NCI-H2029 (cell line): ENCODE results near the gene CCDC142.

ENCODE experiments used
- DNase-seq: peaks from one replicate; lab custom pipeline; 2025; lab: John Stamatoyannopoulos, UW

The CCDC142 gene

DNA sequence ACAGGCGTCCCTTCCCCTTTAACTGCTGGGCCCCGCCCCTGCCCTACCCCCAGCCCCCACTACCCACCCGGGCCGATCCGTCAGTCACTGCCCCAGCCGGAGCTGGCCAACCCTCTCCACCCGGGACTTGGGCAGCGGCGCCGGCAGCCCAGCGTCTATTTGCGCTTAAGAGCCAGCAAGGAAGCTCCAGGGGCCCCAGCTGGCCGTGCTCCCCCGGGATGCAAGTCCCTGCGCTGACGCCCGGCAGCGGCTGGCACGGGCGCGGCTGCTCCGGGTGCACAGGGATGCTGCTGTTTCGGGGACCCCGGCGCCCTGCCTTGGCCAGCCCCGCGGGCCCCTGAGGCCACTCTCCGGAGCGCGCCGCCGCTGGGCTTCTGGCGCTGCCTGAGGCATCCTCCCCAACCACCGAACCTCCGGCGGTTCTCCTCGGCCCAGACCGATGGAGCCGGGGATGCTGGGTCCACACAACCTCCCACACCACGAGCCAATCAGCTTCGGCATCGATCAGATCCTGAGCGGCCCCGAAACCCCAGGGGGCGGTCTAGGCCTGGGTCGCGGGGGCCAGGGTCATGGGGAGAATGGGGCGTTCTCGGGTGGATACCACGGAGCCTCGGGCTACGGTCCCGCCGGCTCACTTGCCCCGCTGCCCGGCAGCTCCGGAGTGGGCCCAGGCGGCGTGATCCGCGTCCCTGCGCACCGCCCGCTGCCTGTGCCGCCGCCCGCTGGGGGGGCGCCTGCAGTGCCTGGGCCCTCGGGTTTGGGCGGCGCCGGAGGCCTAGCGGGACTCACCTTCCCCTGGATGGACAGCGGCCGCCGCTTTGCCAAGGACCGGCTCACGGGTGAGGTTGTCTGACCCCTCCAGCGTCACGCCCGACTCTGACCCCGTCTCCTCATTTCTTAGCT lies 31.8 kb upstream of the CCDC142 start, which contains the start of gene TLX2:
TLX2 (plus strand) TSS at position 83 of the 903 bp plus-strand sequence; CDS start at position 440, 357 bp downstream.
- DNase-seq, result no peak

DNA sequence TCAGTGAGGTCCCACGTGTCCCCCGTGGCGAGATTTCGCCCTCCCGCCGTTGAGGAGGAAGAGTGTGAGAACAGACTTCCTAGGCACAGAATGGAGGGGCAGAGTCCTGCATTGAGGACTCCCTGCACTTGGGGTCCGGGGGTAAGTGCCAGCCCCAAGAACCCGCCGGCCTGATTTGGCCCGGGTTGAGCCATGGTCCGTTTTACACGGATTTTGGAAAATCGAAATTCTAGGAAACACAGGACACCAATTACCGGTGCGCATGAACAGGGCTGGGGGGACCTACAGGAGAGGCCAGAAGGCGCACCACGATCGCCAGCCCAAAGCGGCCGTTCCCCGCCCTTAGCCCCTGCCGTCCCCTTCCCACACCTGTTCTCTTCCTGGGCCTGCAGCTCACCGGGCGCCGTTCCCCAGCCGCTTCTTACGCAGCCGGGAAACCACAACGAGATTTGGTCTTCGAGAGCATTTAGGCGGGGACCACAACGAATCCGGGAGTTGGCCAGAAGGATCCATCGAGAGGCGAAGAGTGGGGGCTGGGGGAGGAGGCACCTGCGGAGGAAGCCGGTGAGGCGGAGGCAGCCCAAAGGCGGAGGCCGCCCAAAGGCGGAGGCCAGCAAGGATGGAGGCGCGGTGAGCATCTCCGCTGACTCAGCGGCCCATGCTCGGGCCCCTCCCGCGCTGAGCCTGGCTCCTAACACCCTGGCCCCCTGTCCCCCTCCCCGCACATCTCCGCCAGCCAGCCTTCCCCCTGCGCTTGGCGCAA lies 31.0 kb upstream of the CCDC142 start:
- no peak for DNase-seq

DNA sequence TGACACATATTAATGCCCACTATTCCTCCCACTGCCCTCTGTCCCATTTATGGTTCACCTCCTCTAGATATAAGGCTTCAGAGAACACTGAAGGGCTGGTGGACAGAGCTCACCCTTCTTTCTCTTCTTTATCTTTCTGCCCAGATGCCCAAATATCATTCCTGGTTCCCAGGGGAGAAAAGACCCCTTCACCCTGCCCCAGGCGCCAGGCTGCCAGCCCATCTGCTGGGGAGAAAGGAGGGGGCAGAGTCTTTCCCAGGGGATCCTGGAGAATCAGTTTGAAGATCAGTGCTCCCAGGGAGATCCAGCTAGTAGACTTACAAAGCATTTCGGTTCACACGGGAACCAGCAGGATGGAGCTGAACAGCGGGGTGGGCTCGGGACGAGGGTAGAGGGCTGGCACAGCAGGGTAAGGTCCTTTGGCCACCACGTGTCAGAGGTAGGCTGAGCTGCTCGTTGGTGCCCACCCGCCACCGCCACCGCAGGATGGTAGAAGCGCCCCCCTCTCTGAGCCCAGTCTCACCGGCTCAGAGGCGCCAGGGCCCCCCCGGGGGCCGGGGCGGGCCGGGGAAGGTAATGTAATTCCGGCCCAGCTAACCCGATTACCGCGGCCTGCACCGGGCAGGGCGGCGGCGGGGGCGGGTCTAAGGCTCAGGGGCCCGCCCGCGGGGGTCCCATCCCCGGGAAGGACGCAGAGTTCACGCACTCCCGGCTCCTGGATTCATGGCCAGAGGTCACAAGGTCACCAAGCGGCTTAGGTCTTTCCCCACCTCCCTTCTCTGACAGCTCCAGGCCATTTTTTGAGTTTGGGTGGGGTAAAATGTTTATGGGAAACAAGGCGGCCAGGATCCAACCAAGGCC lies 30.2 kb upstream of the CCDC142 start:
- DNase-seq, result no peak

DNA sequence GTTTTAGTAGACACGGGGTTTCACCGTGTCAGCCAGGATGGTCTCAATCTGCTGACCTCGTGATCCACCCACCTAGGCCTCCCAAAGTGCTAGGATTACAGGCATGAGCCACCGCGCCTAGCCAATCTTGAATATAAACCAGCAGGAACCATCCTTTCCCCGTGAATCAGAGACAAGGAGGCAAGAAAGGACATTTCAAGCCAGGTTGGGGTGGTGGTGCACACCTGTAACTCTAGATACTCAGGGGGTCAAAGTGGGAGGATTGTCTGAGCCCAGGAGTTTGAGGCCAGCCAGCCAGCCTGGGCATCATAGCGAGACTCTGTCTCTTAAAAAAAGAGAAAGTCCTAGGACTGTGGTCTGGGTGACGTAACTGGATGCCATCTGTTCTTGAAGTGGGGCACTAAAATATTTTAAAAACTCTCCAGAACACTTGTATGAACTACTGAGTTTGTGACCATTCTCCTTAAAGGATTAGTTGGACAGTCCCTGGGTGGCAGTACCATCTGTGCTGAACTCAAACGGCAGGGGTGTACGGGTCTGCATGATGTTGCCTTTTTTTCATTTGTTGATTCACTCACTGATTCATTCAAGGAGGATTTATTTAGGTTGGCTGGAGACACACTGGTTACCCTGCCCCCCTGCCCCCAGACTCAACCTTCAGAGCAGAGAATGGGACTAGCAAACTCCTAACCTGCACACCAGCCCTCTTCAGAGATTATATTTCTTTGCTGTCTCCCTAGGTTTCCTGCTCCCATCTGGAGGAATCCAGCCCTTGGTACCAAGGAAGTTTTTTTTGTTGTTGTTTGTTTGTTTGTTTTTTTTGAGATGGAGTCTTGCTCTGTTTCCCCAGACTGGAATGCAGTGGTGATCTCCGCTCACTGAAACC lies 28.5 kb upstream of the CCDC142 start:
- no peak for DNase-seq

DNA sequence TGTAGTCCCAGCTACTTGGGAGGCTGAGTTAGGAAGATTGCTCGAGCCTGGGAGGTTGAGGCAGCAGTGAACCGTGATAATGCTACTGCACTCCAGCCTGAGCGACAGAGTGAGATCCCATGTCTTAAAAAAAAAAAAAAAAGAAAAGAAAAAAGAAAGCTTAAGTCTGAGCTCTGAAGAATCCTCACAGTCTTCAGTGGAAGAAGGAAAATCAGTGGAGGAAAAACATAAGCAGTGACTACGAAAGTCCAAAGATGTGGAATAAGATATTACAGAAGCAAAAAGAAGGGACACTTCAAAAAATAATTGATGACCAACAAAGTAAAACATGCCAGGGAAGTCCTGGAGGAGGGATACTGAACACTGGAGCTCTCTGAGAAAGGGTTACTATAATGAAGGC lies 27.5 kb upstream of the CCDC142 start:
- no peak for DNase-seq

DNA sequence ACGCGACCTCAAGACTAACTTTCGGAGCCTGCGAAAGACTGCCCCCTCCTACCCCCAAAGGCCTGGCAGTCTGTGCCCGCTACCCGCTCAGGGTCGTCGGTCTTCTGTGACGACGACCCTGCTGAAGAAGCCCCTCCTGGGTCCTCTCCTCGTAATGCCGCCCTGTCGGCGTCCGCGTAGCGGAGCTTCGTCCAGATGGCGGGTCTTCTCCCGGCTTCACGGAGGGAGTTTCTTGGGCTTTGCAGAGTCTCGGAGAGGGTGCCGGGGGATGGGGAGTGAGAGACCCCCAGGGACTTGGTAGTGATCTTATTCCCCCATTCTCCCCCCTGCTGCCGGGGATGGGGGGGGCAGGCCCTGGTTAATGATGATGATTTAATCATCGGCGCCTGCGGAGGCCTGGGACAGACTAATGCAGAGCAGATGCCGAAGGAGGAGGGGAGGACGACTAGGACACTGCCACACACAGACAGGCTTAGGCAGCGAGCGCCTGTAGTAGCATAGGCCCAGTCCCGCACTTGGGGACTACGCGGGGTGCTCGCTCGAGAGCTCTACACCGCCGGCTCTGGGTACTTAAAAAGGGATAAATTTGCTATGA lies 25.2 kb upstream of the CCDC142 start:
- DNase-seq, result no peak

DNA sequence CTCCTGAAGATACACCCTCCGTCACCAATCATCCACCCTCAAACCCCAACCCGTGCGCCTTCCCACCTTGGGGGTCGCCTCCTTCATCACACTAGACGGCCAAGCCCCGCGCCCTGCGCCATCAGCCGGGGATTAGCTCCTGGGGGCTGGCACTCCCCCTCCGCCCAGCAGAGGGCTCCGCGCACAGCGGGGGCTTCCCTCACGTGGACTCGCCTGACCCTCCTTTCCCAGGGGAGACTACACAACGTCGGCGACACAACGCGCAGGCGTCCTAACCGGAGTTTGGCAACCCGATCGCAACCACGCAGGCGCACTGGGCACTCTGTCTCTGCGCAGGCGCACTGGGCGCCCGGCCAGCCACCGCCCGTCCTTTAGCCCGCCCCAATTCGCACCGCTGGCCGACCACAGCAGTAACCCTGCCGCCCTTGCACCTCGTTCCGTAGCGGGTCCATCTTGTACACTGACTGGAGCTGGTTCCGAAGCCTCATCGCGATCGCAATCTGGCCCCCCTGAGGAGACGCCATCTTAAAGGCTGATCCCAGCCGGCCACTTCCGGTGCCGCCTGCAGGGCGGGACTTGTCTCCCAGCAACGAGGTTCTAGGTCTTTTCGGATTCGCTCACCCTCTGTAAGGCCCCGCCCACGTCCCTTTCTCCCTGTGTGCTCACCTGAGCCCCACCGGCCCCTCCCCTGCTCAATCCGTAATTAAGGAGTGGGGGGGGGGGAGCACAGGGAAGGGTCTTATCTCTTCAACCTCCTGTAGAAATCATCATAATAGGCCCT lies 24.5 kb upstream of the CCDC142 start, which contains the start of gene PCGF1:
PCGF1 (minus strand) TSS at position 551 of the 781 bp plus-strand sequence; CDS start at position 524, 27 bp downstream.
- DNase-seq, result peak; percentile 93

DNA sequence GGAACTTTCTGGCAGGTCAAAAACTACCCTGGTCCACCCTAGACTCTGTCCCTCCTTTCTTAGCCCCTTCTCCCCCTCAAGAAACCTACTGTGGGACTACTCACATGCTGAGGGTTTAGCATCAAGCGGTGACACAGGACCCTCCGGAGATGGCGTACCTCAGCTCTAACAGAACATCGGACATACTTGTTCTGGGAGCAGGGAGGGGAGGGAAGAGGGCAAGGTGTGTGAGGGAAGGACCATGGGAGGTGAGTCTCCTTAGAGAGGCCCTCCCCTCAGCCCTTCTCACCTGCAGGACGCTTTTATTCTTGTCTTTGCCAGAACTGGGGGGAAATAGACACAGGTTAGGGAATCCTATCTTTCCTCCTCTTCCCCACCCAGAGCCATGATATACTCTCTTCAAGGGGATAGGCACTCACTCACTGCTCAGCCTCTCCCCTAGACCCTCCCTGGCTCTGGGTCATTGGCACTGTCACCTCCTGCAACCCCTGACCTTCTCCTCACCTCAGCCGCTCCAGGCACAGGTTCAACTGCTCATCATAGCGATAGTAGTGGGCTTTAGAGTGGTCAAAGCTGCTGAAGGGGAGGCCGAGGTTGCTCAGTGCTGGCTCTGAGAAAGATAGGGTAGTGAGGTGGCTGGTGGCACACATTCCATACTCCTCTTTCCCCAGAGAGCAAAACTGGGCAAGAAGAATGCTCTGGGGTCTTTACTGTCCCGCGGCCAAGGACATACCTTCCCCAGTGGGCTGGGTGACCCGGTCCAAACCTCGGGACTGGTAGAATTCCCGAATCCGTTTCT lies 22.8 kb upstream of the CCDC142 start:
- DNase-seq, result no peak

DNA sequence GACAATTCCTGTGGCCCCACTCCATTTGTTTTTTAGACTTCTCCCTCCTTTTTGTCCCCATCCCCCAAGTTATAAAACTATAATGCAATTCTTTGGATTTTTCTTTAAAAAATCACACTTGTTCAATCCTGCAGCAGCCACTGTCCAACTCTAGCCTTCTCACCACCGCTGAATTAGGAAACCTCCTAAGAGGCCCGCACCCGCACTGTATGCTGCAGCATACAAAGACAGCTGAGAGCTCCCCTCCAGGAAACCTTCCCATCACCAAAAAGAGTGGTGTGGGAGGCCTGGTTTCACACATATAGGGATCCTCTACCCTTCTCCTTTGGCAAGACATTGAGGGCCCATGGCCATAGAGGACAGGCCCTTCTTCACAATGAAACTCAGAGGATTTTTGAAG lies 21.8 kb upstream of the CCDC142 start:
- DNase-seq, result no peak

DNA sequence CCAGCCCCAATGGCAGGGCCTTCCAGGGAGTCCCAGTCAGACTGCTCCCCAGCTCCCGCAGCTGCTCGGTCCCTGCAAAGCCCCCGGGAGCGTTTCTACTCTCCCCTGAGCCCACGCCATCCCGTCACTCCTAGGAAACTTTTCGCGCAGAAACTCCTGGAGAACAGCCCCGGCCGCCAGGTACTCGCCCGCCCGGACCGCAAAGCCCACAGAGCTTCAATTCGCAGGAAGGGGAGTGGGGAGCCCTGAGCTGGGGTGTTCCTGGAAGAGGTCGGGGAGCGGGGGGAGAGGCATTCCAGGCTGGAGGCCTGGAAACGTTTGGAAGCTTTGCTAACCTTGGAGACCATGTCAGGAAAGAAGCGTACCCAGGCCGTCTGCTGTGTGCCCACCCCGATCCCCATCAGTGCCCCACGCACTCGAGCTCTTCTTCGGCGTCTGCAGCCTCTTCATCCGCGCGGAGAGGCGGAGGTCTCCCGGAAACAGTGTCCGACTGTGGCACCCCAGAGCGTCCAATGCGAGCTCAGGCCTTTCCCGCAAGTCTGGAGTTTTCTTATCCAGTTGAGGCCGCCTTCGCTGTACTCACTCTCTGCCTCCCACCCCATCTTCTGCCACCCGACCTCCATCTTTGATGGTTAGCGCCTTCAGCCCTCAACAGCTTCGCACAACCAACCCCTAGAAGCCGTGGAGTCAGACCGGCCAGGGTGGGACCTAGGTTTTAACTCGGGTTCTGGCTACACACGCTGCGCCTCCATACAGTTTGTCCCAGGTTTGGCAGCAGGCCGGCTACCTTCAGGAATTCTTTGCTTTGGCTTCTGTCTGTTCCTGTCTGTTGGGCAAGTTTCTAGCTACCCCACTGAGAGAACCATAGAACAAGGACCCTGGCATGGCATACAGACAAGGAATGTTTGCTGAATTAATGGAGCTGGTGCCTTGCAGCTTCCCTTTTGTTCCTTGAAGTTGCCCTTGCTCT lies 21.0 kb upstream of the CCDC142 start:
- no peak for DNase-seq

DNA sequence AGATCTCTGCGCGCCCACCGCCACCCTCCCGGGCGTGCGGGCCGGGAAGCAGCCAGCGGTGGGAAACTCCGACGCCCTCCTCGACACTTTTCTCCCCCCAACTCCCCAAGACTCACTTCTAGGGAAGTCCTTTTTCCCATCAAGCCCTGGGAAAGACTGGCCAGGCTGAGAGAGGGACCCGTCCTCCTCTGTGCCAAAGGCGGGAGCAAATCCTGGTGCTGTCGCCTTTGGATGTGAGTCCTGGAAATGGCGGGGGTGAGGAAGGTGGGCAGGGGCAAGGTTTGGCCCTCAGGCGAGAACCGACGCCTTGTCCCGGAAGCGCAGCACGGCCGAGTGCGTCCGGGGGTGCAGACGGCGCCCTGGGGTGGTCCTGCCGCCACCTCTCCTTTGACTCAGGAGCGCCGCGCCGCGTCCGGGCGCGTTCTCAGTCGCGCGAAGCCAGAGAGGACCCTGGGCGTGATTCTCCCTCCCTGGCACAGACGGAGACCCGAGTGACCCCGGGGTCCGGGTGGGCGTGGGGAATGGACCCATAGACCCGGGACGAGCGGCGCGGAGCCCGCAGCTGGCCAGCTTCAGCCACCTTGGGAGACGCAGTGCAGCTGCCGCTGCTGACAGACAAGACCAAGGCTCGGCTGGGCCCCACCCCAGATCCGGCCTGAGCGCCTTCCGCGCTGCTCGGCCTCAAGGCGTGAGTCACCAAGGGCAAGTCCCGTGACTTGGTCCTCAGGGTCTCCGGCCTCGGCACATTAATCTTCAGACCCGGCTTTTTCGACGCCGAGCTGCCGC lies 20.1 kb upstream of the CCDC142 start:
- DNase-seq, result no peak

DNA sequence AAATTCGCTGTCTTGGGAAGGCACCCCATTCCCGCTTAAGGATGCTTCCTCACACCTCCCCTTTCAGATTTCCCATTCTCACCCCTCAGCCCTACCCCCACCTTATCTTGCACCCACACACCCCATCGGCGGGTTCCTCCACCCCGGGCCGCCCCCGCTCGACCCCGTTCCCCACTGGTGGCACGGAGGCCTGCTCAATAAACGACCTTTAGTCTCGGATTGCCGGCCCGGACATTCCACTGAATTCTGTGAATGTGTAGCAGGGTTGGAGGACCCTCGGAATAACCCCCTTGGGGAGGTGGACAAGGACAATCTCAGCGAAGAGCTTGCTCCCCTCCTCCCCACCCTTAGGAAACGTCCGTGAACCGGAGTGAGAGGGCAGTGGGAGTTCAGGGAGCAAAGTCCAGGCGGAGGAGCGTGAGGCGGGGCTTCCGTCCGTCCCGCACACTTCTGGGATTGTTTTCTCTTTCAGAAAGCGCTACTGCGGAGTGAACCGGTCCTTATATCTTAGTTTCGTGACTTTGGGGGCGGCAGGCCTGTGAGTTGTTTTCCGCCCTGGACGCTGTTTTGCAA lies 19.4 kb upstream of the CCDC142 start:
- DNase-seq, result no peak

DNA sequence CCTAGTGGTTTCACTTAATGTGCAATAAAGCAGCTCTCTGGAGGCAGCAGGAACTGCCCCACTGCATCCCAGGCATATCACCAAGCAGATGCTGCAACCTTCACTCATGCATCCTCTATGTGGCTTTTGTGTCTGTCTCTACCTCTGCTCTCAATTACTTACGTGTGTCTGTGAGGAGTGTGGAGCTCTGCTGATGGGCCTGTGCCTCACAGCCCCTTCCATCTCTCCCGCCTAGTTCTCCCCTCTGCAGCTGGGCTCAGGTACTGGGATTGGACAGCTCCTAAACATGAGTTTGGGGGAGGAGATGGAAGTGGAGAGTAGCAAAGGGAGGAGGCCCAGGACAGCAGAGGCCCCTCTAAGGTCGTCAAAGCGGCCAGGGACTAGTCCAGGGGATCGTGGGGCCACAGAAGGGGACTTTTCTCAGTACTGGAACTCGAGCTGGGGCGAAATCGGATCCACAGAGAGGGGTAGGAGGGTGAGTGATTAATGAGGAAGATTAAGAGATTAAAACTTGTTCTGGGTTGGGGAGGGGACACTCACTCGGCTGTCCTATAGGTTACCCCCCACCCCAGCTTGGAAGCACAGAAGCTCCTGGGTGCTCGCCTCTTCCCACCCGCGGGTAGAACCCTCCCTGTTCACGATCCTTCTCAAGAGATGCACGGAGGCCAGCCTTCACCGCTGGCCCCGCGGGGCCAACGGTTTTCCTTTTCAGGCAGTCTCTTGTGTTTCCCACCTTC lies 18.7 kb upstream of the CCDC142 start:
- DNase-seq, result no peak

DNA sequence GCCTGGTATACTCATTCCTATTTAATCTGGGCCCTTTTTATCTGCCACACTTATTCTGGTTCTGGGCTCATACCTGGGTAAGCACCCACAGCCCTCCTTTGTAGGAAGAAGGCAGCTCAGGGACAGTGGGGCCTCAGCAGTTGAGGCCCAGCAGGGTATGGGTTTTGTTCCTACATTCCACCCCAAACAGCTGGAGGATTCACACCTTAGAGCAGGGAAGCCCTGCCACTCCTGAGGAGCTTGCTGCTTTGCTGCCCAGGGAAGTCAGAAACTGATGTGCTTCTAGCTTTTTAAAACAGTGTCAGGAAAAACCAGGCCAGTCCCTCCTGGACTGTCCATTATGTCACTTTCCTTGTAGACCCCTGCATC lies 17.8 kb upstream of the CCDC142 start:
- DNase-seq, result no peak

DNA sequence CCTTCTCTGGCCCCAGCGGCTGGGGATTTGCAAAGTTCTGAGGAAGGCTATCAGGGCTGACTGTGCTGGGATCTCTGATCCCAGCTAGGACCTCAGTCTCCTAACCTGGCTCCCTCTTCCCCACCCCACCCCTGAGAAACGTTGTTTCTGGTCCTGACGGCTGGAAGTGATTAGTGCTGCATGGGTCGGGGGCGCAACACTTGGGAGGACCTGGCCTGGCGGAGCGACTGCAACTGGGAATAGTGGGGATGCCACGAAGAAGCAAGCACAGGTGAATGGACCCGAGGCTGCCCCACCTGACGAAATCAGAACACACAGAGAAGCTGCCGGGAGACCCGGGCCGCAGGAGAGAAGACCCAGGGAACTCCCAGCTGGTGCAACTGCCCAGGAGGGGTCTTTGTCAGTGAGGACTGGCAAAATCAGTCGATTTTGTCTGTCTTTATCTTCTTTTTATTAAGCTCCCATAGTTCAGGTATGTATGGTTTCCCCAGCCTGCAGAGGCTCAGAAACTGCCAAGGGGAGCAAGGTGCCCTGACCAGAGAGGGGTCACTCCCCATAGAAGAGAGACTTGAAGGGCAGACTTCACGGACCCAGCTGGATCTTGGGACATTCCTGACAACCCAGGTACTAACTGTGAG lies 17.3 kb upstream of the CCDC142 start:
- no peak for DNase-seq
